ENCODE data around the gene CD200R1L.

Gene CD200R1L

DNA sequence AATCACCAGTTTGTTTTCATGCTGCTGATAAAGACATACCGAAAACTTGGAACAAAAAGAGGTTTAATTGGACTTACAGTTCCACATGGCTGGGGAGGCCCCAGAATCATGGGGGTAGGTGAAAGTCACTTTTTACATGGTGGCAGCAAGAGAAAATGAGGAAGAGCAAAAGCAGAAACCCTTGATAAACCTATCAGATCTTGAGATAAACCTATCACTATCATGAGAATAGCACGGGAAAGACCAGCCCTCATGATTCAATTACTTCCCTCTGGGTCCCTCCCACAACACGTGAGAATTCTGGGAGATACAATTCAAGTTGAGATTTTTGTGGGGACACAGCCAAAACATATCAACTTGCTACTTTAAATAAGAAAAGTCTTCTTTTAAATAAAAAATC, 28.9 kb downstream of the CD200R1L start:
- DNase-seq, result no peak

DNA sequence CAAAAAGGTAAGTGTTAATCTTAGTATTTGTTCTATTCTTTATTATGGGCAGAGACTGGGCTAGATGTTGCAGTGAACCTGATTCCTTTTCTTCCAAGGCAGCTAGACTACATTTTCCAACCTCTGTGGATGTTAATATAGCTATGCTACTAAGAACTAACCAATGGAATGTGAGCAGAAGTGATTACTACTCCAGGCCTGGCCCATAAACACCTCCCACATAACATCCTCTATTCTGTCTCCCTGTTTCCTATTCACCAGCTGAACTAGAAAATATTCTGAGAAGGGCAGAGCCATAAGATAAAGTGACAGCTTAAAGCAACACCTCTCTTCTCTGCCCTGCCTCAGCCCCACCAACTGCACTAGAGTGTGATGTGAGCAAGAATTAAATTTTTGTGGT, 29.4 kb downstream of the CD200R1L start:
- DNase-seq, result no peak

DNA sequence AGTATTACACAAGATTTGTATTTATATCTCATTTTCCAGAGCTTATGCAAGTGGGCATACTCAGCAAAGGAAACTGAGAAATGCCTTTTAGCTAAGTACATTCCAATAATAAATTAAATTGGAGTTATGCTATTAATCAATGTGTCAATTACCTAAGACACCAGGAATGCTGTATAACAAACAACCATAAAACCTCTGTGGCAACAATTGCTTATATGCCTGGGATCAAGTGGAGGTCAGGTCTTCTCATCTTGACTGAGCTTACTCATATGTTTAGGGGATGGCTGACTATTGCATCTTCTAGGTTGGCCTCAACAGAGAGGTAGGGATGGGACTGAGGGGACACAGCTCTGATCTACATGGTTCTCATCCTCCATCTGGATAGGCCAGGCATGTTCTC, 30.7 kb downstream of the CD200R1L start:
- DNase-seq, result no peak

DNA sequence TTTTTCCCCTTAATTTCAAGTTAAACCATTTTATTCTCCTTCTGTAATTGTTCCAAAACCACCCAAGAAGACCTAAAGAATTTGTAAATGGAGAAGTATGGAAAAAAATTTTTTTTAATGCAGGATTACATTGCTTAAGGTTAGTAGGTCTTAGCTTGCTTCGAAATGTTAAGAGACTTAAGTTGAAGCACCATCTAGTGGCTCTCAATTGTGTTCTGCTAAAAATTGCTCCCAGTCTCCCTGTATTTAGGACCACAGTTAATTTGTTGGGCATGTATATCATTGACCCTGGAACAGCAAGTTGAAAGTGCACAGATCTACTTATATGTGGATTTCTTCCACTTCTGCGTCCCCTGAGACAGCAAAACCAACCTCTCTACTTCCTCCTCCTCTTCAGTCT, 32.4 kb downstream of the CD200R1L start:
- no peak for DNase-seq

- no peak for DNase-seq
Measured at GRCh38 chr3:112813723-112814171, 32.9 kb downstream of the CD200R1L start.

DNA sequence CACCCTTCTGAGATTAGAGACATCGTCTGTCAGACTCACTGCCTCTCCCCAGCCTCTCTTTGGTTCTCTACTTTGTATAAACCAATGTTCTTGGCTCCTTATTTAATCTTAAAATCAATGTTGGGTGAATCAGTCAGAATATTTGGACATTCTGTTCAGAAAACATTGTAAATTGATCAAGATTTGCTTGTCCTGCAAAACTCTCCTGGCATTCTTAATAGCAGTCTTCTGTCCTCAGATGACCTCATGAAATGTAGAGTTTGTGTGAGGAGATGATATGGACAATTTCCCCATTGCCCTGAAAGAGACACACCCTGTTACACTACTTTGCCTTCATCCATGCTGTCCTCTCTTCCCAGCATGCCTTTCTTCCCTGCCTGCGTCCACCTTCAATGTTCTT, 33.6 kb downstream of the CD200R1L start:
- DNase-seq, result no peak

DNA sequence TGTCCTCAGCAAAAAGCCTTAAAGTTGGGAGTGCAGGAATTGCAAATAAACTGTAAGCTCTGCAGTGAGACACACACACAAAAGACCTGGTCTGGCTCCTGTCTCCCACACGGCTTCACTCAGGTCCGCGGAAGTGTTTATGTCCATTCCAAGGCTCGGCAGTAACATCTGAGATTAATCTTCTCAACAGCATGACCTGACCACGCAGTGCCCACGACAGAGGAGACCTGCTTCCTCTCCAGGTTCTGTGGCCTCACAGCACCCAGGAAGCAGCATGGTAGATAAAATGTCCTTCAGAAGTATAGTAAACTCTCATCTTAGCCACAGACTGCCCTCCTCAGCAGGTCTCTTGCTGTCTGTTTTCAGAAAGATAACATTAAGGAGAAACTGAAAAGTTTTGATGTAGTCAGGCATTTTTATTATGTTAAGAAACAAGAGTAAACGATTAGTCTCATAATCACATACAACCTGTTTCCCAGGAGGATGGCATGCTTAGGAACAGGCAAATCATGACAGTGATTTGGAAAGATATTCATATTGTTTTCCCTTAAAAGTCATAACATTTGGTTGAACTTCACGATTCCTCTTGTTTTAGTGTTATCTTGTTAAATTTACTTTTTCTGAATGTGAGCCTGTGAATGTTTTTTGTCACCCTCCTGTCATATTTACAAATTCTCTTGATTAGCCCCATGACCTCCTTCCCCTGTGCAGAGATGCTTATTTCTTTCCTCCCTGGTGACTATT, 34.6 kb downstream of the CD200R1L start:
- no peak for DNase-seq

GRCh38 chr3:112811131-112811884, 35.4 kb downstream of the CD200R1L start:
- no peak for DNase-seq

DNA sequence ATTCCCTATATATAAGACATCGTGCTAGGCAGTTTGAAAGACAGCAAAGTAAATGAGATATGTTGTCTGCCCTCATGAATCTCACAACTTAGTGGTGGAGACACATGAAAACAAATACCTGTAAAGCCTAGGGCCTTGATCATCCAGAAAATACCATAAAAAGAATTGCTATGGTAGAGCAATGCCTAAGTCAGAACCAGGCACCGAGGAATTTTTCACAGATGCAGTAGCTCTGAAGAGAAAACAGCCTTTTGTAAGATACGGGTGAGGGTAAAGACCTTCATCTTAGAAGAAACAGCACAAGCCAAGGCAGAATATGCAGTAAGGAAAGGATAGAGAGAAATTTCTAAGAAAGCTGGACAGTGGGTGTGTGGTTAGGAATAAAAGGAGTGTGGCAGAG, 36.1 kb downstream of the CD200R1L start:
- DNase-seq, result no peak

- DNase-seq, result no peak
Measured at GRCh38 chr3:112808136-112808535, 38.5 kb downstream of the CD200R1L start.

DNA sequence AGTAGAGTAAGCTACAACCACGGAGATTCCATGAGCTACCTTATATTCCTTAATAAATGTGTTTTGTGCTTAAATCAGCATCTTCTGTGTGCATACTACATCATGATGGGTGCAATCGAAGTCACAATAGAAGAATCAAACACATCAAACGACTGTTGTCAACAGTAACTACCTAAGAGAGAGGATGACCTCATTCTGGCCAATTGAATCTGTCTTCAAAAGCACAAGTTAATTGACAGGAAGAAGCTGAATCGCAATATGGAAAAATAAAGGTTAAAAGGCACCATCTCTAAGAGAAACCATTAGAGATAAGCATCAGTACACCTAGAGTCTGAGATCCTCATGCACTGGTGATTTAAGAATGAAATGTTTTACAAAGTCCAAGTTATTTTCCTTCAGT, 39.0 kb downstream of the CD200R1L start:
- DNase-seq, result no peak

DNA sequence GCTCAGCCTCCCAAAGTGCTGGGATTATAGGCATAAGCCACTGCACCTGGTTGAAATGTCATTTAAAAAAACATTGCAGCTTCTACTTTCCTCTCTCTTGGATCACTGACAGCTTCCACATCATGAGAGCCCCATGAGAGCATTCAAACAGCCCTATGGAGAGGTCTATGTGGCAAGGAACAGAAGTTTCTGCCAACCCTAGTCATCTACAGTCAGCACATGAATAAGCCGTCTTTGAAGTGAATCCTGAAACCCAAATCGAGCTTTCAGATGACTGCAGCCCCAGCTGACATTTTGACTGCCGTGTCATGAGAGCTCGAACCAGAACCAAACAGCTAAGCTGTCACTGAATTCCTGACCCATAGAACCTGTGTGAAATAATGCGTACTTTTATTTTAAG, 39.8 kb downstream of the CD200R1L start:
- no peak for DNase-seq

- no peak for DNase-seq
Measured at GRCh38 chr3:112805126-112805525, 41.5 kb downstream of the CD200R1L start.

DNA sequence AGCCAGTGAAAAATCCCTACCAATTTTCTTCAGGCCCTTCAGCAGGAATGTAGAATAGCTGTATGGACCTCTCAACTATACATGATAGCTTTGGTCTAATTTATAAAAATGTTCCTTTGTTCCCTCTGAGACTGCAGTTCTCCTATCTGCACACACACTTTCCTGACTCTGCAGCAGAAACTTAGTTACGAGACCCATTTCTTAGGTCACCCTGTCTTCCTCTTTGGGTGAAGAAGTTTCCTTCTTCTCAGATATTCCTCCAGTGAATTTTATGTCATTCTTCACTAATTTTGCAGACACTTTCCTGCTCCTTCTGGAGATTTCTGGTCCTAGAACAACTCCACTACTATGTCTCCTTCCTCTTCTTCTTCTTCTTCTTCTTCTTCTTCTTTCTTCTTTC, 42.6 kb downstream of the CD200R1L start:
- no peak for DNase-seq

DNA sequence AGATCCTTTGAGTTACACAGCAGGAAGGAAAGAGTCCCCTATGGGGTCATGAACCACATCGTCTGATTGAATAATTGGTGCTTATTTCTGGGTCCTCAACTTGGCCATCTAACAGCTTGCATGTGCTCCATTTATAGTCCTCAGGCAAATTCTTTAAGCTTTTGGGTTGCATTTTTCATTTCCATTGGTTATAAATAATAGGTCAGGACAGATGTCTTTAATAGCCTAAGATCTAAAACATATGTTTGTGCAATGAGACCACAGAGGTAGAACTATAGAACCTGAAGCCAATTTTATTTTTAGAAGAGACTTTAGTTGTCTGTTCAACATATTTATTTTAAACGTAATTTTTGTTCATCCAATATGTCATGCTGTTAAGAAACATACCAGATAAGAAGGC, 43.2 kb downstream of the CD200R1L start:
- DNase-seq, result no peak

DNA sequence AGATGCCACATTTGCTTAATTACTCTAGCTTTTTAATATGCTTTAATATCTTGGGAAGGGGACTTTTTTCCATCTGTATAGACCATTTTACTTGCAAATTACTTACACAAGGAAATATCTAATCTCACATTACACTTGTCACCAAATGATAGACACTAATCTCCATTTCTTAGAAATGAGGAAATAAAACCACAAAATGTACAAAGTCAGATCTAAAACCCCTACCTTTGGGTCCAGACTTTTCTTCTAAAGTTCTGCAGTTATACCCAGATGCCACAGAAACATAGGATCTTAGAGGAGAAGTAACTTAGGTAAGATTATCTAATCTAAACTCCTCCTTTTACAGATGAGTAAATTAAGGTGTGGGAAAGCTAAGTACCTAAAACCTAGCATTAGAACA, 44.3 kb downstream of the CD200R1L start:
- no peak for DNase-seq

DNA sequence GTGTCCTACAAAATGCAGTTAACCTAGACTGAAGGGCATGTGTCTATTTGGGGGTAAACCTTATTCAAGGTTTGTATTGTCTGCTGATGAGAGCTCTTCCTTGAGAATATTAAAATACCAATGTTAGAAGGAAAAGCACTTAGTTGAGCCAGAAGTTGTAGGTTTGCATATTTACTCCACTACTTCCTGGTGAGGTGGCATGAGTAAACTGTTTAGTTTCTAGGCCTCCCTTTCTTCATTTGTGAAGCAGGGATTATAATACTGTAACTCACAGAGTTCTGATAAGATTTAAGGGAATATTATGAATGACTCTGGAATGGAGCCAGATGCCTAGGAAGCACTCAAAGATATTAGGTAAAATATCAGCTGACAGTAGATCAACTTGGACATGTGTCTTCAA, 46.7 kb downstream of the CD200R1L start:
- no peak for DNase-seq

DNA sequence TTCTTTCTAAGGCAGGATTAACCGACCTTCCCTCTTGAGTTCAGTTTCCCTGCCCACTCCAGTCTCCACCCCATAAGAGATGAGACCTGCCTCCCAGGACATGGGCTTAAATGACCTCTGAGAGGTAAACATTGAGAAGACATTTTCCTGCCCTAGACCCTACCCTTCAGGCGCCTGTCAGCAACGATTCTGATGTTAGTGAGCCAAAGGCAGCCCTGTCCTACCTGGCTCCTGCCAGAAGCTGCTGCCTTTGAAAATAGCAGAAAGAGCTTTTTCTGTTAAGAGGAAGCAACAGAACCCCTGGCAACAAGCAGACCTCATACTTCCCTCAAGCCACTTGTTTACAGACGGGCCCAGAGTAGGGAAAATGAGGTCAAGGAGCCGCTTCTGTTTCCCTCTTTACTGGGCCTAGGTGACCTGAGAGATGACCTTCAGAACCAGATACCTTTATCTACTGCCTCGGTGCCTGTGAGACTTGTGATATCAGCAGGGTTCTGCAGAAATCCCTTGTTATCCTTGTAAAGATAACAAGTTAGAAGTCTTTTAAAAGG, 52.0 kb downstream of the CD200R1L start:
- DNase-seq, result no peak

DNA sequence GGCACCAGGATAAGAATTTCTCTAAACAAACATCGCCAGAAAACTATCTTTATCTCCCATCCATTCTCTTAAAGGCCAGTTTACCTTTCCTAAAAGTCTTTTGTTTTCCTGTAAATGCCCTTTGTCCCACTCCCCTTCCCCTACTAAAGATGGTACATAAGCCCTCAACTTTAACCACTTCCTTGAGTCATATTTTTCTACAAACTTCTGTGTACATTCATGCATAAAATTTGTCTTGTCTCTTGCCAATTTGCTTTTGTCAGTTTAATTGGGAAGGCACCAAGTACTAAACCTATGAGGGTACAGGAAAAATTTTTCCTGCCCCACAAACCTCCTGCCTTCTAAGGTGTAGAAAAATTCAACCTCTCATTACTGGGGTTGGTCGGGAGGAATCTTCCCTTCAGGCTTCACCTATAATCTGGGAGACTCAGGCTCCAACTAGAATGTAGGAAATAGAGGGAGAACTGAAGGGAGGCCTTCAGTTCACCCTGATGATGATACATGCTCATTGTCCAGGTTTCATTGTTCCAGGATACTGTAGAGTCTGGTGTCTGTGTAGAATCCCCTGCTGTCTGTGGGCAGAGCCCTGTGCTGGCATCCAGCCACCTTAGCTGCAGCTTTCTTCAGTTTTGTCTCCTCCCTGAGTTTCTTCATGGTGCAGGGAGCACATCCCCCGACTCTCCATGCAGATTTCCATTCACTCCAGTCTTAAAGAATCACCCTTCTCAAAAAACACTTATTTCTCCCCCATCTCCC, 53.2 kb downstream of the CD200R1L start:
- no peak for DNase-seq

DNA sequence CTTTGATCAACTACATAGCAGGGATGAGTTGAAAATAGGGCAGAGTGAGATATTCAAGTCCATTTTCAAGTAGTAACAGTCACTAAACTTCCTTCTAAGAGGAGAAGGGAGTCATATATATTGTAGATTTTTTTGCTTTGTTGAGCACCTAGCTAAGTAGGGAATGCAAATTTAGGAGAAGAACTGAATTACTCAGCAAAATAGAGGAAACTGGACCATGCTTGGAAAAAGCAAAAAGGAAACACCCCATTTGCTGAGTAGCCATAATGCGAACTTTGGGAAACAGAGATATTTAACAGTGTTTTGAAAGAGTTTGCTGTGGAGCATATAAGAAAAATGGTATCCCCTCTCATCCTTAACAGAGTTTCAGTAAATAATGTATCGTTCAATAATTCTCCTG, 54.9 kb downstream of the CD200R1L start:
- DNase-seq, result no peak

DNA sequence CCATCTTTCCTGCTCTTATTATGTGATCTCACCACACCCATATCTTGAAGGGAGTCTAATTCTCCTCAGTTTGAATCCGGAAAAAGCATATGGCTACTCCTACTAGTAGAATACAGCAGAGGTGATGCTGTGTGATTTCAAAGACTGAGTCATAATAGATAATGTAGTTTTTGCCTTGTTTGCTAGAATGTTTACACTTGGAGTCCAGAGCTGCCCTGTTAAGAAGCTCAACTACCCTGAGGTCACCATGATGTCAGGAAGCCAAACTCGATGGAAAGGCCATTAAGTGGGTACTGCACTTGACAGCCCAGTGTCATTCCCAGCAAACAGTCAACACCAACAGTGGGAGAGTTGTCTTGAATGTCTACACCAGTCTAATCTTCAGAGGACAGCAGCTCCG, 56.9 kb downstream of the CD200R1L start:
- no peak for DNase-seq

- DNase-seq, result no peak
Measured at GRCh38 chr3:112786881-112787579, 59.6 kb downstream of the CD200R1L start.

Measured in activated gamma-delta T cell treated with Interleukin-2 at 50 U/mL for 16 hours (primary cell).